ENCODE measurements around the gene PARD6G. TPM values are rescaled to one million over a fixed set of nuclear protein-coding genes. Genes with fewer than 3 reads are reported as not detected.

PARD6G gene
- total and polyA plus RNA-seq, 2 donors (not counting 1 experiment from before 2014, with no cell fraction given), result 1.0 to 2.1 TPM

DNA sequence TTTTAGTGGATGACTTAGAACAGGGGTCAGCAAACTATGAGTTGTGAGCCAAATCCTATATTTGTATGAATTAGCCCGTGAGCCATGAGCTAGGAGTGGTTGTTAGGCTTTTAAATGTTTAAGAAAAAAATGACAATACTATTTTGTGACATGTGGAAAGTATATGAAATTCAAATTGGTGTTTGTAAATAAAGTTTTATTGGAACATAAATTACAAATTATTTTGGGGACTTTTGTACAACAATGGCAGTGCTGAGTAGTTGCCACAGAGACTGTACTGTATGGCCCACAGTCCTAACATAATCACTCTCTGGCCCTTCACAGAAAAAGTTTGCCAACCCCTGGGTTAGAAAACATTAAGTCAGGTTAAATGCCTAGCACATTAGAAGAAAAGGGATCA is 112.2 kb downstream of the PARD6G start:
- H3K27me3 ChIP-seq (ENCODE audit: control insufficient read depth, insufficient read depth, low read length), result no peaks in the 10 kb centered on the region
- no peak for TF ChIP-seq EZH2 (IDR thresholded peaks at IDR 0.05; ENCODE audit: low read length, missing control alignments)
- TF ChIP-seq, protein P1, sequence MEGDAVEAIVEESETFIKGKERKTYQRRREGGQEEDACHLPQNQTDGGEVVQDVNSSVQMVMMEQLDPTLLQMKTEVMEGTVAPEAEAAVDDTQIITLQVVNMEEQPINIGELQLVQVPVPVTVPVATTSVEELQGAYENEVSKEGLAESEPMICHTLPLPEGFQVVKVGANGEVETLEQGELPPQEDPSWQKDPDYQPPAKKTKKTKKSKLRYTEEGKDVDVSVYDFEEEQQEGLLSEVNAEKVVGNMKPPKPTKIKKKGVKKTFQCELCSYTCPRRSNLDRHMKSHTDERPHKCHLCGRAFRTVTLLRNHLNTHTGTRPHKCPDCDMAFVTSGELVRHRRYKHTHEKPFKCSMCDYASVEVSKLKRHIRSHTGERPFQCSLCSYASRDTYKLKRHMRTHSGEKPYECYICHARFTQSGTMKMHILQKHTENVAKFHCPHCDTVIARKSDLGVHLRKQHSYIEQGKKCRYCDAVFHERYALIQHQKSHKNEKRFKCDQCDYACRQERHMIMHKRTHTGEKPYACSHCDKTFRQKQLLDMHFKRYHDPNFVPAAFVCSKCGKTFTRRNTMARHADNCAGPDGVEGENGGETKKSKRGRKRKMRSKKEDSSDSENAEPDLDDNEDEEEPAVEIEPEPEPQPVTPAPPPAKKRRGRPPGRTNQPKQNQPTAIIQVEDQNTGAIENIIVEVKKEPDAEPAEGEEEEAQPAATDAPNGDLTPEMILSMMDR (conservative IDR thresholded peaks at IDR 0.05 in 1 of 2, IDR thresholded peaks at IDR 0.05 in 1 of 2; ENCODE audit: low read depth in 1 of 2, low read length in 2 of 2), result no peak
- no peaks in the 10 kb centered on the region for H3K4me1 ChIP-seq (ENCODE audit: control insufficient read depth, extremely low read depth, insufficient read depth, low read length)
- H3K79me2 ChIP-seq (ENCODE audit: control insufficient read depth, insufficient read depth, low read length), result peaks cover 10% of the 10 kb centered on the region
- no peak overlapping the region for H3K4me2 ChIP-seq (ENCODE audit: extremely low read depth, insufficient read depth, low read length)
- H3K4me3 ChIP-seq (replicated peaks in 1 of 4; ENCODE audit: control extremely low read depth in 1 of 4, insufficient read depth in 1 of 4, low read depth in 3 of 4, low read length in 4 of 4), result no peak overlapping the region
- H3K9ac ChIP-seq (ENCODE audit: insufficient read depth, low read length), result no peak overlapping the region
- no peaks in the 10 kb centered on the region for H4K20me1 ChIP-seq (ENCODE audit: control insufficient read depth, extremely low read depth, insufficient read depth, low read length)
- no peak overlapping the region for H2AFZ ChIP-seq (ENCODE audit: low read length)
- H3K9me3 ChIP-seq (ENCODE audit: control insufficient read depth, insufficient read depth, low read depth, low read length), result no peaks in the 10 kb centered on the region
- H3K36me3 ChIP-seq (ENCODE audit: control insufficient read depth, insufficient read depth, low read length), result peaks cover 15% of the 10 kb centered on the region
- H3K27ac ChIP-seq (ENCODE audit: insufficient read depth, low read length), result no peak overlapping the region
- no peak for DNase-seq (ENCODE audit: low read depth in 2 of 2)

DNA sequence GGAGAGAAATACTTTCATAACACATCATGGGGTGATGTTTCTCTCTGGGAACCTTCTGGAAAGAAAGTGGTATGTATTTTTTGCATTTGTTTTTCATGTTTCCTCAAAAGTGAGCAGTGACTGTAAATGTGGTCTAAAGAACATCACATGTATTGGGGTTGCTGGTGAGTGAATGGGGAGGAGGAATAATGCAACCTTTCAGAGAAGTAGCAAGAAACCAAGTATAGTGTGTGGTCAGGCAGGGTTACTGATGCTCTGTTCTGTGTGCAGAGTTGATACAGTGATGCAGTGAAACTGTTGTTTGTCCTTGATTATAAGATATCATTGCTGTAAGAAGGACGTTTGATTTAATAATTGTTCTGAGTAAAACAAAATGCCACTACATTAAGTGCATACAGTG is 114.2 kb downstream of the PARD6G start:
- Histone ChIP-seq H3K9ac (ENCODE audit: insufficient read depth, low read length) (no peak overlapping the region), H3K4me2 (ENCODE audit: extremely low read depth, insufficient read depth, low read length) (no peak overlapping the region), H3K36me3 (ENCODE audit: control insufficient read depth, insufficient read depth, low read length) (peaks cover 14% of the 10 kb centered on the region), H3K27me3 (ENCODE audit: control insufficient read depth, insufficient read depth, low read length) (no peaks in the 10 kb centered on the region), H4K20me1 (ENCODE audit: control insufficient read depth, extremely low read depth, insufficient read depth, low read length) (no peaks in the 10 kb centered on the region), H3K79me2 (ENCODE audit: control insufficient read depth, insufficient read depth, low read length) (peaks cover 22% of the 10 kb centered on the region), H3K9me3 (ENCODE audit: control insufficient read depth, insufficient read depth, low read depth, low read length) (no peaks in the 10 kb centered on the region), H2AFZ (ENCODE audit: low read length) (no peak overlapping the region), H3K4me3 (replicated peaks in 1 of 4; ENCODE audit: control extremely low read depth in 1 of 4, insufficient read depth in 1 of 4, low read depth in 3 of 4, low read length in 4 of 4) (no peak overlapping the region), H3K27ac (ENCODE audit: insufficient read depth, low read length) (no peak overlapping the region), H3K4me1 (ENCODE audit: control insufficient read depth, extremely low read depth, insufficient read depth, low read length) (no peaks in the 10 kb centered on the region)
- no peak for DNase-seq (ENCODE audit: low read depth in 2 of 2)
- TF ChIP-seq EZH2 (IDR thresholded peaks at IDR 0.05; ENCODE audit: low read length, missing control alignments), result no peak
- TF ChIP-seq, protein P1 (conservative IDR thresholded peaks at IDR 0.05 in 1 of 2, IDR thresholded peaks at IDR 0.05 in 1 of 2; ENCODE audit: low read depth in 1 of 2, low read length in 2 of 2), result no peak

DNA sequence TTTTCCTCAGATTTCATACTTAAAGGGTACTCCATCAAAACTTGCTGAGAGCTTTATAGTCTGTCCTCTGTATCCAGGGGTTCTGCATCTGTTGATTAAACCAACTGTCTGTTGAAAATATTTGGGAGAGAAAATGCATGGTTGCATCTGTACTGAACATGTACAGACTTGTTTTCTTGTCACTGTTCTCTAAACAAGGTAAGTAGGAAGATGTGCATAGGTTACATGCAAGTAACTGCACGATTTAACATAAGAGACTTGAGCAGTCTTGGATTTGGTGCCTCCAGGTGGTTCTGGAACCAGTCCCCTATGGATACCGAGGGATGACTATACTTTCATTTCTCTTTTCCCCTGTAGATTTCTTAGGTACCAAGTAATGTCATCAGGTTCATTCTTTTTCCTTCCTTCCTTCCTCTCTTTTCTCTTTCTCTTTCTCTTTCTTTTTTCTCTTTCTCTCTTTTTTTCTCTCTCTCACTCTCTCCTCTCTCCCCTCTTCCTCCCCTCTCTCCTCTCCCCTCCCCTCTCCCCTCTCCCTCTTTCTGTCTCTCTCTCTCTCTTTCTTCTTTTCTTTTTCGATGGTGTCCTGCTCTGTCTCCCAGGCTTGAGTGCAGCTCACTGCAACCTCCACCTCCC is 115.0 kb downstream of the PARD6G start:
- peaks cover 9% of the 10 kb centered on the region for H3K36me3 ChIP-seq (ENCODE audit: control insufficient read depth, insufficient read depth, low read length)
- no peak overlapping the region for H2AFZ ChIP-seq (ENCODE audit: low read length)
- TF ChIP-seq EZH2 (IDR thresholded peaks at IDR 0.05; ENCODE audit: low read length, missing control alignments), result no peak
- TF ChIP-seq, protein P1 (conservative IDR thresholded peaks at IDR 0.05 in 1 of 2, IDR thresholded peaks at IDR 0.05 in 1 of 2; ENCODE audit: low read depth in 1 of 2, low read length in 2 of 2), result no peak
- H3K4me1 ChIP-seq (ENCODE audit: control insufficient read depth, extremely low read depth, insufficient read depth, low read length), result no peaks in the 10 kb centered on the region
- no peak overlapping the region for H3K27ac ChIP-seq (ENCODE audit: insufficient read depth, low read length)
- no peaks in the 10 kb centered on the region for H3K9me3 ChIP-seq (ENCODE audit: control insufficient read depth, insufficient read depth, low read depth, low read length)
- H3K27me3 ChIP-seq (ENCODE audit: control insufficient read depth, insufficient read depth, low read length), result no peaks in the 10 kb centered on the region
- no peak overlapping the region for H3K9ac ChIP-seq (ENCODE audit: insufficient read depth, low read length)
- H3K79me2 ChIP-seq (ENCODE audit: control insufficient read depth, insufficient read depth, low read length), result peaks cover 30% of the 10 kb centered on the region
- no peak for DNase-seq (ENCODE audit: low read depth in 2 of 2)
- H3K4me2 ChIP-seq (ENCODE audit: extremely low read depth, insufficient read depth, low read length), result no peak overlapping the region
- H3K4me3 ChIP-seq (replicated peaks in 1 of 4; ENCODE audit: control extremely low read depth in 1 of 4, insufficient read depth in 1 of 4, low read depth in 3 of 4, low read length in 4 of 4), result no peak overlapping the region
- H4K20me1 ChIP-seq (ENCODE audit: control insufficient read depth, extremely low read depth, insufficient read depth, low read length), result no peaks in the 10 kb centered on the region

Data from fibroblast of lung (primary cell).